Stimulated activated naive CD8-positive, alpha-beta T cell treated with anti-CD3 and anti-CD28 coated beads, Interleukin-15, Interleukin-2, amounts not matched to agents 100 ng/mL and 50 ng/mL, for 24 hours (primary cell): Measurements from ENCODE around the gene DACH1.

Experiments used
- H3K27ac Mint-ChIP-seq: one replicate; pipeline ENCODE4 v1.8.0; 2021; ENCODE audit warnings: mild to moderate bottlenecking, mixed read lengths
- H3K27me3 Mint-ChIP-seq: one replicate; pipeline ENCODE4 v1.8.0; 2021; ENCODE audit warnings: mixed read lengths
- H3K36me3 Mint-ChIP-seq: one replicate; pipeline ENCODE4 v1.8.0; 2021; ENCODE audit warnings: low read depth, mixed read lengths
- H3K4me1 Mint-ChIP-seq: one replicate; pipeline ENCODE4 v1.8.0; 2021; ENCODE audit warnings: low read depth, mixed read lengths
- H3K4me3 Mint-ChIP-seq: one replicate; pipeline ENCODE4 v1.8.0; 2021; ENCODE audit warnings: mild to moderate bottlenecking, mixed read lengths
- H3K9me3 Mint-ChIP-seq: one replicate; pipeline ENCODE4 v1.8.0; 2021; ENCODE audit warnings: mixed read lengths

Gene DACH1

DNA sequence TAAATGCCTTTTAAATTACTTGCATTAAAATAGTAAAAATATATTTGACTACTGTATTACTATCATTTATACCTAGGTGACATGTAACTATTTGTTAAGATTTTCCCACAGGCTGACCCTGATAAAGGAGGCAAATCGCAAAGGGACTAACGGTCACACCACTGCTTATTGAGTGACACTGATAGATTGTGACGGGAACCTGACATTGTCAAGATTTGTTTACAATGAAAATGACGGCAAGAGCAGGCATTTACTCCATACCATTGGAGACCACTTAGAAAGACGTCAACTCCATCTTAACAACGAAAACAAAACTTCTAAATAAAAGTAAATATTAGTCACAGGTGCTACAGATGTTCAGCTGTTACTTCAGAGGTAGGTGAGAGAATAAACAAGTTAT, 289.0 kb downstream of the DACH1 start:
- Mint-ChIP-seq H3K9me3 (no peaks in the 10 kb centered on the region), H3K36me3 (no peaks in the 10 kb centered on the region), H3K27me3 (no peaks in the 10 kb centered on the region), H3K27ac (no peak overlapping the region), H3K4me3 (no peak overlapping the region), H3K4me1 (no peaks in the 10 kb centered on the region)

- Mint-ChIP-seq H3K4me1 (no peaks in the 10 kb centered on the region), H3K4me3 (no peak overlapping the region), H3K9me3 (no peaks in the 10 kb centered on the region), H3K27me3 (no peaks in the 10 kb centered on the region), H3K27ac (no peak overlapping the region), H3K36me3 (no peaks in the 10 kb centered on the region)
These were observed 289.9 kb downstream of the DACH1 start for GRCh38 chr13:71577127-71577526.

DNA sequence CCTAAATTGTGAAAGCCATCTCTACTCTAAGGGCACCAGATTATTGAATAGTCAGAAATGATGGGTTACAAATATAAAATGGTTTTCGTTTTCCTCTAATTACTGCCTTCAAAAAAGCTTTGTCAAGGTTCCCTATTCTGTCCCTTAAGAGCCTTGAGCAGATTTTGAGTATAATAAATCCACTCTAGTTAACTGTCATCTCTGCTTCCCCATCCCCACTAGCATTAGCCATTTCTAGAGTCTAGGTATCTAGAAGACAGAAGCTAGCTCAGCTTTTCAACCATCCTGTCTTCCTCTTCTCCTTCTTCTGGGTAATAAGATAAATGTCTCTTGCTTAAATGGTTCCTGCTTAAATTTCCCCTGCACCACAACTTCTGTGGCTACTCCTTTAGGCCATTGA, 290.4 kb downstream of the DACH1 start:
- H3K4me3 Mint-ChIP-seq: no peak overlapping the region
- H3K36me3 Mint-ChIP-seq: no peaks in the 10 kb centered on the region
- H3K4me1 Mint-ChIP-seq: no peaks in the 10 kb centered on the region
- H3K27ac Mint-ChIP-seq: no peak overlapping the region
- H3K9me3 Mint-ChIP-seq: no peaks in the 10 kb centered on the region
- H3K27me3 Mint-ChIP-seq: no peaks in the 10 kb centered on the region

GRCh38 chr13:71546881-71547280, 320.1 kb downstream of the DACH1 start:
- H3K4me1 Mint-ChIP-seq: no peaks in the 10 kb centered on the region
- no peak overlapping the region for H3K27ac Mint-ChIP-seq
- no peaks in the 10 kb centered on the region for H3K36me3 Mint-ChIP-seq
- H3K9me3 Mint-ChIP-seq: no peaks in the 10 kb centered on the region
- no peaks in the 10 kb centered on the region for H3K27me3 Mint-ChIP-seq
- no peak overlapping the region for H3K4me3 Mint-ChIP-seq

DNA sequence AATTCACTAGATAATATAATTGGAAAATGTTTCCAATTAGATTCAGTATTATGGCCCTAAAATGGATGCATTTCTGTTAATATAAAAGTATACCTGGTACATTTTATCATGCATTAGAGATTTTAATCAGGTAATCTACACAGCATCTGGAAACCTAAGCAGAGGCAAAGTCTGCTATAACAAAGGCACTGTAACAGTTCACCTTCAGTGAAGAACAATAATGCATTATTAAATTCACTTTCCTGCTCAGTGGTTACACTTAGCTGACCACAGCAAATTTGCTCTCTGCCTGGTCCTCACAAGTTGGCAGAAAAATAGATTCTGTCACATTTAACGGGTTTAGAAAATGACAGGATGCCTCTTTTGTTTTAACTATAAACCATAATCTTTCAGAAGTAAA, 326.9 kb downstream of the DACH1 start:
- H3K27me3 Mint-ChIP-seq: no peaks in the 10 kb centered on the region
- no peaks in the 10 kb centered on the region for H3K9me3 Mint-ChIP-seq
- no peak overlapping the region for H3K4me3 Mint-ChIP-seq

DNA sequence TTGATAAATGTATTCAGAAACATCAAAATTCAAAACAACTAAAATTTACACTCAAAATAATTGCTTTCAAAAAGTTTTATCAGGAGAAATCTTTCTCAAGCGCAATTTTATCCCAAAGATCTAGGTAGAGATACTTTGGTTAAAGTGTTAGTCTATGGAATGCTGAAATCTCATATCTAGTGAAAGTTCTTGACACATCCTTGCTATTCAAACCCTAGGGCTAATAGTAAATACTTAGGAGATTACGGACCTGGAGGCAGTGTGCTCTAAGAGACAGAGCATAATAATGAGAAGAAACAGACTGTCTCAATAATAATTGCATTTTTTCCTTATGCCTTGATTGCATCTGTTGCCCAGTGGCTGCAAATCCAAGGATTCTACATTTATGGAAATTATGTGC, 330.8 kb downstream of the DACH1 start:
- H3K27ac Mint-ChIP-seq: no peak overlapping the region
- no peaks in the 10 kb centered on the region for H3K27me3 Mint-ChIP-seq
- no peak overlapping the region for H3K4me3 Mint-ChIP-seq
- H3K36me3 Mint-ChIP-seq: no peaks in the 10 kb centered on the region
- H3K9me3 Mint-ChIP-seq: peaks cover 5% of the 10 kb centered on the region
- H3K4me1 Mint-ChIP-seq: no peaks in the 10 kb centered on the region

More for the DNA sequence above, 326.9 kb downstream of the DACH1 start:
- H3K4me1 Mint-ChIP-seq: no peaks in the 10 kb centered on the region
- no peaks in the 10 kb centered on the region for H3K36me3 Mint-ChIP-seq
- H3K27ac Mint-ChIP-seq: no peak overlapping the region

GRCh38 chr13:71524613-71525304, 342.2 kb downstream of the DACH1 start:
- Mint-ChIP-seq H3K9me3 (no peaks in the 10 kb centered on the region), H3K27me3 (no peaks in the 10 kb centered on the region), H3K27ac (no peak overlapping the region), H3K4me3 (no peak overlapping the region), H3K36me3 (no peaks in the 10 kb centered on the region), H3K4me1 (no peaks in the 10 kb centered on the region)

- Mint-ChIP-seq H3K4me3 (no peak overlapping the region), H3K27ac (no peak overlapping the region), H3K27me3 (no peaks in the 10 kb centered on the region), H3K36me3 (no peaks in the 10 kb centered on the region), H3K9me3 (no peaks in the 10 kb centered on the region), H3K4me1 (no peaks in the 10 kb centered on the region)
These were observed 342.8 kb downstream of the DACH1 start for GRCh38 chr13:71524245-71524612.

GRCh38 chr13:71522941-71523526, 344.0 kb downstream of the DACH1 start:
- Mint-ChIP-seq H3K36me3 (no peaks in the 10 kb centered on the region), H3K4me1 (no peaks in the 10 kb centered on the region), H3K4me3 (no peak overlapping the region), H3K27me3 (no peaks in the 10 kb centered on the region), H3K27ac (no peak overlapping the region), H3K9me3 (no peaks in the 10 kb centered on the region)

GRCh38 chr13:71517004-71517403, 350.0 kb downstream of the DACH1 start:
- Mint-ChIP-seq H3K4me3 (no peak overlapping the region), H3K27me3 (no peaks in the 10 kb centered on the region), H3K9me3 (no peaks in the 10 kb centered on the region), H3K36me3 (no peaks in the 10 kb centered on the region), H3K27ac (no peak overlapping the region), H3K4me1 (no peaks in the 10 kb centered on the region)

GRCh38 chr13:71516521-71516920, 350.5 kb downstream of the DACH1 start:
- Mint-ChIP-seq H3K27me3 (no peaks in the 10 kb centered on the region), H3K9me3 (no peaks in the 10 kb centered on the region), H3K4me3 (no peak overlapping the region), H3K36me3 (no peaks in the 10 kb centered on the region), H3K4me1 (no peaks in the 10 kb centered on the region), H3K27ac (no peak overlapping the region)

DNA sequence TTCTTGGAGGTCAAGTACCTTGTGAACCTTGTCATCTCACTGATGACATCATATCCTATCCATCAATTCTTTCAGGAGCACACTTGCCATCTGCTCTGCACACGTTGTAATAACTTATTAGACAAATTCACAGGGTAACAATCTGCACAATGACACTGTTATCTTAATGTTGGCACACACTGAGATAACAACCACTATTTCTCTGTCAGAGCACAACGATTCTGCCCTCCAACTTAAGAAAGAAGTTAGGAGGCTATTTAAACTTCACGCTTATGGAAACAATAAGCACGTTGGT, 351.3 kb downstream of the DACH1 start:
- H3K4me3 Mint-ChIP-seq: no peak overlapping the region
- H3K27me3 Mint-ChIP-seq: no peaks in the 10 kb centered on the region
- no peaks in the 10 kb centered on the region for H3K9me3 Mint-ChIP-seq
- no peaks in the 10 kb centered on the region for H3K4me1 Mint-ChIP-seq
- no peaks in the 10 kb centered on the region for H3K36me3 Mint-ChIP-seq
- no peak overlapping the region for H3K27ac Mint-ChIP-seq

- Mint-ChIP-seq H3K27me3 (no peaks in the 10 kb centered on the region), H3K9me3 (no peaks in the 10 kb centered on the region), H3K4me1 (no peaks in the 10 kb centered on the region), H3K27ac (no peak overlapping the region), H3K4me3 (no peak overlapping the region), H3K36me3 (no peaks in the 10 kb centered on the region)
These were observed 351.9 kb downstream of the DACH1 start for GRCh38 chr13:71514900-71515743.

DNA sequence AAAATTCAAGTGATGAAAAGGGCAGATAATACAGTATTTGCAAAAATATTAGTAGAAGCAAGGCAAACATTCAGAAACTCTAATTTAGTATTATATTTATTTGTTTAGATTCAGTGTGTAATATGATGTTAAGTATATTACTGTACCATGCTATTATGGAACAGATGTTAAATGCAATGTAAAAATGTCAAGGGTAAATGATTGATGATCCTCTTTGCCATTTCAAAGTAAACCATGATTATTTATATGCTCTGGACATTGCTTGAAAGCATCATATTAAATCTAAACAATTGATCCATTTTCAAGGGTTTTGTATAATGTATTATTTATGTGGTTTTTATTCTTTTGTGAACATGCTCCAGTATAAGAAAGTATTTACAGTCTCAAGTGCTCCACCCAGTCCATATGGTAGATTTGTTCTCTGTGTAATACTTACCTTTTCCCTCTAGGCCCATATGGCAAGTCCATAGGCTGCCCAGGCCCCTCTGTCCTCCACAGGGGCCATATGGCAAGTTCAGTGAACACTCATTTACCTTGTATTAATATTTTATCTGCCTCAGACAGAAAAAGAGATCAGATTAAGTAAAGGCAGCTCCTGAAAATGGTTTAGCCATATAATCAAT, 353.5 kb downstream of the DACH1 start:
- Mint-ChIP-seq H3K27me3 (no peaks in the 10 kb centered on the region), H3K27ac (no peak overlapping the region), H3K36me3 (no peaks in the 10 kb centered on the region), H3K9me3 (no peaks in the 10 kb centered on the region), H3K4me3 (no peak overlapping the region), H3K4me1 (no peaks in the 10 kb centered on the region)

- no peaks in the 10 kb centered on the region for H3K27me3 Mint-ChIP-seq
- no peak overlapping the region for H3K4me3 Mint-ChIP-seq
- H3K4me1 Mint-ChIP-seq: no peaks in the 10 kb centered on the region
- H3K27ac Mint-ChIP-seq: no peak overlapping the region
- no peaks in the 10 kb centered on the region for H3K36me3 Mint-ChIP-seq
- H3K9me3 Mint-ChIP-seq: no peaks in the 10 kb centered on the region
These were observed 363.2 kb downstream of the DACH1 start for GRCh38 chr13:71503781-71504180.
